ENCODE measurements around the gene PAK6. TPM values are rescaled to one million over a fixed set of nuclear protein-coding genes. Genes with fewer than 3 reads are reported as not detected.

PAK6 gene
- polyA plus RNA-seq, 3 donors = 0.03 TPM; not detected in 2

- Histone ChIP-seq H3K9ac (ENCODE audit: insufficient read depth, low read length, poor library complexity, severe bottlenecking) (no peak overlapping the region), H3K9me3 (replicated peaks in 1 of 2; ENCODE audit: control insufficient read depth in 1 of 2, insufficient read depth in 1 of 2, low read length in 2 of 2) (no peaks in the 10 kb centered on the region), H3K4me2 (replicated peaks; ENCODE audit: extremely low read depth, low read length, poor library complexity, severe bottlenecking) (no peak overlapping the region), H3K4me1 (ENCODE audit: control insufficient read depth in 1 of 2, insufficient read depth in 2 of 2, low read length in 2 of 2) (peaks cover 10 to 15% of the 10 kb centered on the region in 2 donors), H3K27ac (ENCODE audit: low read depth in 1 of 2, low read length in 2 of 2) (peak overlapping the region in 1 of 2 donors; percentile 56), H3K36me3 (replicated peaks in 1 of 2; ENCODE audit: control insufficient read depth in 1 of 2, insufficient read depth in 2 of 2, low read length in 2 of 2) (peaks cover 93 to 100% of the 10 kb centered on the region in 2 donors), H3K79me2 (ENCODE audit: insufficient read depth, low read length) (peaks cover 21% of the 10 kb centered on the region), H3K4me3 (replicated peaks in 1 of 3; ENCODE audit: low read depth in 2 of 3, low read length in 3 of 3) (no peak overlapping the region), H4K20me1 (ENCODE audit: insufficient read depth, low read length) (peaks cover 100% of the 10 kb centered on the region), H2AFZ (ENCODE audit: insufficient read depth, low read depth, low read length, poor library complexity, severe bottlenecking) (no peak overlapping the region), H3K27me3 (ENCODE audit: control insufficient read depth in 2 of 2, insufficient read depth in 2 of 2, low read length in 2 of 2) (no peaks in the 10 kb centered on the region)
- 99% methylated on average over 12 of the region's 20 CpGs for WGBS (ENCODE audit: insufficient coverage)
- intact Hi-C loops (cut with micrococcal nuclease) = no loop called here
- peaks cover 85 to 97% of the 10 kb centered on the region in 2 donors for H3K36me3 Mint-ChIP-seq
- H3K9me3 Mint-ChIP-seq = no peaks in the 10 kb centered on the region
- H3K4me3 Mint-ChIP-seq = no peak overlapping the region
- peaks cover 0 to 1% (median 1%) of the 10 kb centered on the region in 3 donors for H3K27me3 Mint-ChIP-seq (ENCODE audit: low read depth in 3 of 3)
- DNase-seq = no peak
- peak overlapping the region in 1 of 7 donors; percentile 31 for H3K27ac Mint-ChIP-seq
- peaks cover 16% of the 10 kb centered on the region for H3K4me1 Mint-ChIP-seq
- TF ChIP-seq CTCF (IDR thresholded peaks at IDR 0.05) = no peak
Measured at GRCh38 chr15:40293905-40294895, 55.3 kb downstream of the PAK6 start.

DNA sequence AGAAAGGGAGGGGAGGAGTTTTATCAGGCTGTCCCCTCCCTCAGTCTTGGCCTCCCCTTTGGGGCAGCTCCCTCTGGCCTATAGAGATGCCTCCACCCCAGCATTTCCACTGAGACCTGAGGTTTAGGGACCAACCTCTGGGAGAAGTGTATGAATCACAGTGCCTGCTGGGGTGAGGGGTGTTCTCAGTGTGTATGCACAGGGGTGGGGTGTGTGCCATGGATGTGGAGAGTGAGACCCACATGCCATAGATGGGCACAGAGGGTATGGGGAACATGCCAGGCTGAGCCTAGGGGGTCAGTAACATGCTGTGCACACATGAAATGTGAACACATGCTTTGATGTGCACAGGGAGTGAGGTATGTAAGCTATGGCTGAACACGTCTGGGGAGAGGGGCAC, 56.4 kb downstream of the PAK6 start:
- Histone ChIP-seq H3K27ac (ENCODE audit: low read depth in 1 of 2, low read length in 2 of 2) (peak overlapping the region in 1 of 2 donors; percentile 14), H2AFZ (ENCODE audit: insufficient read depth, low read depth, low read length, poor library complexity, severe bottlenecking) (no peak overlapping the region), H3K79me2 (ENCODE audit: insufficient read depth, low read length) (peaks cover 29% of the 10 kb centered on the region), H3K27me3 (ENCODE audit: control insufficient read depth in 2 of 2, insufficient read depth in 2 of 2, low read length in 2 of 2) (no peaks in the 10 kb centered on the region), H3K9ac (ENCODE audit: insufficient read depth, low read length, poor library complexity, severe bottlenecking) (no peak overlapping the region), H3K9me3 (replicated peaks in 1 of 2; ENCODE audit: control insufficient read depth in 1 of 2, insufficient read depth in 1 of 2, low read length in 2 of 2) (no peaks in the 10 kb centered on the region), H4K20me1 (ENCODE audit: insufficient read depth, low read length) (peaks cover 100% of the 10 kb centered on the region), H3K4me1 (ENCODE audit: control insufficient read depth in 1 of 2, insufficient read depth in 2 of 2, low read length in 2 of 2) (peaks cover 10 to 15% of the 10 kb centered on the region in 2 donors), H3K4me3 (replicated peaks in 1 of 3; ENCODE audit: low read depth in 2 of 3, low read length in 3 of 3) (no peak overlapping the region), H3K36me3 (replicated peaks in 1 of 2; ENCODE audit: control insufficient read depth in 1 of 2, insufficient read depth in 2 of 2, low read length in 2 of 2) (peaks cover 89 to 100% of the 10 kb centered on the region in 2 donors), H3K4me2 (replicated peaks; ENCODE audit: extremely low read depth, low read length, poor library complexity, severe bottlenecking) (no peak overlapping the region)
- peaks cover 81 to 96% of the 10 kb centered on the region in 2 donors for H3K36me3 Mint-ChIP-seq
- no peak overlapping the region for H3K4me3 Mint-ChIP-seq
- no peaks in the 10 kb centered on the region for H3K9me3 Mint-ChIP-seq
- no peak for TF ChIP-seq CTCF (IDR thresholded peaks at IDR 0.05)
- intact Hi-C loops (cut with micrococcal nuclease) = no loop called here
- no peak for DNase-seq
- 90% methylated on average over 1 of the region's 1 CpG for WGBS (ENCODE audit: insufficient coverage)
- H3K27ac Mint-ChIP-seq = peak overlapping the region in 1 of 7 donors; percentile 83
- peaks cover 0 to 1% (median 1%) of the 10 kb centered on the region in 3 donors for H3K27me3 Mint-ChIP-seq (ENCODE audit: low read depth in 3 of 3)
- H3K4me1 Mint-ChIP-seq = peaks cover 16% of the 10 kb centered on the region
